K562 (cell line): ENCODE data around the gene CHD3. TPM values are rescaled to one million over a fixed set of nuclear protein-coding genes. Genes with fewer than 3 reads are reported as not detected.

Experiments used
- ATAC-seq: fragments of 200-7000 bp; cut with Tn5 transposase; 3 replicates; pipeline ENCODE4 v1.9.1; 2020; ENCODE audit warnings: moderate library complexity
- BruUV-seq: library from RNA; stranded (reverse); fragments of 400-500 nt; replicated peaks from 2 replicates; lab custom pipeline; 2021; lab: Mats Ljungman, UMichigan
- CTCF ChIA-PET: fragments of 300-600 bp; formaldehyde crosslinking; extraction: SDS; loops from one replicate; lab custom pipeline; 2021; ENCODE audit warnings: low intra/inter-chr PET ratio; lab: Yijun Ruan, JAX
- POLR2A ChIA-PET: fragments of 300-600, 350-650 bp; sonication (Branson Sonifier 250); formaldehyde crosslinking; extraction: SDS; loops from one replicate; lab custom pipeline; 2021; ENCODE audit warnings: antibody characterized with exemption, inconsistent platforms; lab: Yijun Ruan, JAX
- DNase-seq, 4 experiments: peaks; one replicate each; pipeline versions ENCODE4 v3.0.0 to v3.0.0-alpha.2; 2011 to 2018; ENCODE audit warnings: low spot score in 3 of 4, mixed read lengths in 3 of 4; ENCODE audit errors: extremely low read depth in 1 of 4
- FAIRE-seq: peaks from 2 replicates; lab custom pipeline; 2011; peaks lifted over from hg19 to GRCh38; lab: Jason Lieb, UNC
- H2AFZ ChIP-seq: 2 replicates; pipeline ENCODE4 v1.6.0; 2011; ENCODE audit warnings: low read depth, low read length, control low read depth, inconsistent platforms
- H3K27ac ChIP-seq: fragments of 200-600 bp; 3 replicates; pipeline ENCODE4 v1.8.0; 2011; ENCODE audit warnings: low read depth, mild to moderate bottlenecking, control low read depth, inconsistent platforms, low read length, moderate library complexity, mixed read lengths; ENCODE audit errors: extremely low read depth
- H3K27me3 ChIP-seq, 2 experiments: fragments of 300-600 bp in 1 of 2; 2 replicates in 1 of 2; 3 replicates in 1 of 2; pipeline versions ENCODE4 v1.6.0 to v1.8.0; 2011; ENCODE audit warnings: inconsistent platforms in 2 of 2, low read length in 2 of 2, mild to moderate bottlenecking in 1 of 2, mixed read lengths in 1 of 2, moderate library complexity in 1 of 2; ENCODE audit not compliant: control insufficient read depth in 2 of 2, insufficient read depth in 2 of 2
- H3K36me3 ChIP-seq: fragments of 300-600 bp; 3 replicates; pipeline ENCODE4 v1.8.0; 2011; ENCODE audit warnings: mild to moderate bottlenecking, low read length, inconsistent platforms; ENCODE audit not compliant: control insufficient read depth, insufficient read depth
- H3K4me1 ChIP-seq, 2 experiments: fragments of 200-600 bp in 1 of 2; replicated peaks in 1 of 2; 2 replicates in 1 of 2; 3 replicates in 1 of 2; pipeline versions ENCODE4 v1.5.1 to v1.8.0; 2011; ENCODE audit warnings: inconsistent platforms in 2 of 2, low read length in 2 of 2, mild to moderate bottlenecking in 1 of 2, mixed read lengths in 1 of 2, moderate library complexity in 1 of 2; ENCODE audit not compliant: control insufficient read depth in 2 of 2, insufficient read depth in 2 of 2
- H3K4me2 ChIP-seq: 2 replicates; pipeline ENCODE4 v1.6.1; 2011; ENCODE audit warnings: low read length, control low read depth, inconsistent platforms, mixed read lengths; ENCODE audit not compliant: insufficient read depth
- H3K4me3 ChIP-seq: fragments of 200-600 bp; sonication (generic), shearing (Covaris generic); 2 replicates; pipeline ENCODE4 v1.5.1; 2016; ENCODE audit warnings: control low read depth, inconsistent platforms
- H3K79me2 ChIP-seq: fragments of 200-600 bp; 3 replicates; pipeline ENCODE4 v1.8.0; 2011; ENCODE audit warnings: low read length, inconsistent platforms; ENCODE audit not compliant: control insufficient read depth, insufficient read depth
- H3K9ac ChIP-seq, 2 experiments: 2 replicates each; pipeline versions ENCODE4 v1.6.0 to v1.6.1; 2011; ENCODE audit warnings: low read depth in 2 of 2, low read length in 2 of 2, control low read depth in 1 of 2, inconsistent platforms in 1 of 2, mild to moderate bottlenecking in 1 of 2, mixed read lengths in 1 of 2; ENCODE audit not compliant: insufficient read depth in 1 of 2
- H3K9me1 ChIP-seq: one replicate; pipeline ENCODE4 v1.6.0; 2011; ENCODE audit warnings: inconsistent platforms, mild to moderate bottlenecking, low read length, moderate library complexity; ENCODE audit not compliant: control insufficient read depth, insufficient read depth
- H3K9me3 ChIP-seq: replicated peaks from 2 replicates; pipeline ENCODE4 v1.5.1; 2011; ENCODE audit warnings: low read depth, low read length, inconsistent platforms; ENCODE audit not compliant: control insufficient read depth, insufficient read depth
- H4K20me1 ChIP-seq: replicated peaks from 2 replicates; pipeline ENCODE4 v1.6.1; 2011; ENCODE audit warnings: low read length, inconsistent platforms, mixed read lengths; ENCODE audit not compliant: control insufficient read depth, insufficient read depth
- CLOCK ChIP-seq: fragments of 250-450 bp; sonication (Bioruptor Pico); IDR thresholded peaks from 2 replicates; pipeline ENCODE4 v1.4.0; 2020; ENCODE audit warnings: mild to moderate bottlenecking, moderate library complexity, borderline replicate concordance
- DIDO1 ChIP-seq: fragments of 450-650 bp; IDR thresholded peaks from 2 replicates; pipeline ENCODE4 v1.6.1; 2016; ENCODE audit warnings: low read depth, missing biosample characterization, missing genetic modification characterization
- ELF1 ChIP-seq: fragments of 200-800 bp; sonication (Bioruptor generic); IDR thresholded peaks from 2 replicates; pipeline ENCODE4 v1.6.1; 2016; ENCODE audit warnings: missing genetic modification characterization, missing compliant biosample characterization
- FOS ChIP-seq: IDR thresholded peaks from 3 replicates; pipeline ENCODE4 v1.6.1; 2011; ENCODE audit not compliant: insufficient read length; ENCODE audit errors: extremely low read depth
- FOXO4 ChIP-seq: fragments of 450-650 bp; formaldehyde crosslinking; IDR thresholded peaks from 2 replicates; pipeline ENCODE4 v1.4.0; 2020; ENCODE audit warnings: mild to moderate bottlenecking, moderate library complexity
- GTF3C2 ChIP-seq: IDR thresholded peaks from 3 replicates; pipeline ENCODE4 v1.6.1; 2011; ENCODE audit warnings: borderline replicate concordance, mild to moderate bottlenecking, moderate library complexity; ENCODE audit not compliant: insufficient read length; ENCODE audit errors: extremely low read depth
- NRF1 ChIP-seq, 2 experiments: fragments of 450-650 bp; IDR thresholded peaks in 1 of 2; conservative IDR thresholded peaks in 1 of 2; 2 replicates each; pipeline ENCODE4 v1.6.1; 2014; ENCODE audit warnings: mild to moderate bottlenecking in 2 of 2
- POLR2A ChIP-seq: fragments of 450-650 bp; conservative IDR thresholded peaks from 2 replicates; pipeline ENCODE4 v1.6.1; 2016
- SMARCB1 ChIP-seq: IDR thresholded peaks from 2 replicates; pipeline ENCODE4 v1.6.1; 2011; ENCODE audit warnings: improper control_type of control experiment, low read depth; ENCODE audit not compliant: insufficient read length
- SNIP1 ChIP-seq: fragments of 450-650 bp; IDR thresholded peaks from 2 replicates; pipeline ENCODE4 v1.7.1; 2017; ENCODE audit warnings: low read depth, mild to moderate bottlenecking
- TCFL5 ChIP-seq: fragments of 250-450 bp; sonication (Bioruptor Pico); conservative IDR thresholded peaks from 2 replicates; pipeline ENCODE4 v1.6.1; 2021; ENCODE audit warnings: mild to moderate bottlenecking, moderate library complexity, matching md5 sums
- ZKSCAN1 ChIP-seq: fragments of 150-350 bp; IDR thresholded peaks from 2 replicates; pipeline ENCODE4 v1.6.1; 2016; ENCODE audit warnings: low read depth, low read length
- ZNF3 ChIP-seq: fragments of 250-450 bp; sonication (Bioruptor Pico); IDR thresholded peaks from 2 replicates; pipeline ENCODE4 v1.5.0; 2021; ENCODE audit warnings: mild to moderate bottlenecking, moderate library complexity
- ZNF655 ChIP-seq: fragments of 250-450 bp; sonication (Bioruptor Pico); IDR thresholded peaks from 2 replicates; pipeline ENCODE4 v1.5.0; 2021
- ZNF668 ChIP-seq: fragments of 250-450 bp; sonication (Bioruptor Pico); IDR thresholded peaks from 2 replicates; pipeline ENCODE4 v1.8.0; 2022; ENCODE audit warnings: mild to moderate bottlenecking, inconsistent platforms
- ZNF830 ChIP-seq: fragments of 250-450 bp; sonication (Bioruptor Pico); IDR thresholded peaks from 2 replicates; pipeline ENCODE4 v1.5.0; 2021; ENCODE audit warnings: mild to moderate bottlenecking
- WGBS: fragments of 100-300 bp; shearing (Covaris generic); methylation state at CpG from one replicate; pipeline ENCODE4 v1.1.6; 2016; ENCODE audit warnings: low coverage, mixed read lengths; ENCODE audit not compliant: insufficient coverage; ENCODE audit errors: missing lambda C conversion rate; 5-methylcytosine and 5-hydroxymethylcytosine counted together
- in situ Hi-C: fragments of 300-500 bp; cut with MboI; formaldehyde crosslinking; loops from 4 replicates; pipeline ENCODE4 v1.15.0; 2018; ENCODE audit warnings: inconsistent platforms, mixed read lengths
- intact Hi-C: fragments of 100-400 bp; cut with micrococcal nuclease; formaldehyde crosslinking; loops from 2 replicates; pipeline ENCODE4 v1.14.2; 2022
- polyA plus RNA-seq, 8 experiments: library from polyadenylated mRNA; depleted of rRNA in 4 of 8; stranded (reverse) in 5 of 8; unstranded in 3 of 8; fragments of >200 nt; fragmentation: Nextera tagmentation in 2 of 8; fragmentation: Illumina TruSeq in 1 of 8; extraction: Ambion mirVana in 2 of 8; extraction: Trizol in 1 of 8; gene quantifications; 2 replicates each; pipeline versions ENCODE4 v1.2.1 to v1.2.3, GENCODE V29; 2011 to 2014; ENCODE audit warnings: inconsistent platforms in 1 of 8, missing spikeins in 1 of 8
- total RNA-seq, 7 experiments: library from RNA; depleted of rRNA in 6 of 7; stranded (reverse); fragments of >200 nt in 6 of 7; fragmentation: Illumina TruSeq in 2 of 7; extraction: Trizol in 2 of 7; gene quantifications; 2 replicates each; pipeline versions ENCODE4 v1.2.1 to v1.2.3, GENCODE V29; 2011 to 2021; ENCODE audit warnings: low replicate concordance in 1 of 7

Gene CHD3
- total and polyA plus RNA-seq, 9 of the 15 experiments (the other 6 are each of a cell fraction or from before 2014, with no cell fraction given), result 0.39 to 38.2 (median 21.2) TPM

- FAIRE-seq (no peak), DNase-seq (no peak), ATAC-seq (no peak)
- Histone ChIP-seq H3K36me3 (peaks cover 20% of the 10 kb centered on the region; the same call in 1 of the 3 replicates), H3K27me3 (no peaks in the 10 kb centered on the region), H3K27ac (no peak overlapping the region), H3K9me1 (no peaks in the 10 kb centered on the region), H2AFZ (no peak overlapping the region), H3K4me3 (no peak overlapping the region), H4K20me1 (no peaks in the 10 kb centered on the region), H3K9ac (no peak overlapping the region), H3K79me2 (no peaks in the 10 kb centered on the region; the same call in 2 of the 3 replicates), H3K4me2 (no peak overlapping the region), H3K4me1 (no peaks in the 10 kb centered on the region; a peak in 1 of 5 replicates), H3K9me3 (no peaks in the 10 kb centered on the region)
- WGBS, result 72% methylated on average over 3 of the region's 5 CpGs
- intact Hi-C loops (no loop called here), in situ Hi-C loops (no loop called here)
- ChIA-PET CTCF (no interaction called here), POLR2A (no interaction called here)
- BruUV-seq, result no TSS peak
- TF ChIP-seq DIDO1 (tag) (no peak), ZNF830 (CRISPR knock-in tag) (no peak), POLR2A (no peak), SNIP1 (no peak), SMARCB1 (no peak), GTF3C2 (no peak), NRF1 (conservative IDR thresholded peaks at IDR 0.05 in 1 of 2, IDR thresholded peaks at IDR 0.05 in 1 of 2) (no peak), ELF1 (tag) (no peak), CLOCK (CRISPR knock-in tag) (no peak), FOXO4 (CRISPR knock-in tag) (no peak), ZNF668 (CRISPR knock-in tag) (no peak), FOS (no peak), ZNF655 (no peak), ZNF3 (CRISPR knock-in tag) (no peak), TCFL5 (CRISPR knock-in tag) (no peak), ZKSCAN1 (no peak)
These were observed 20.7 kb upstream of the CHD3 start for GRCh38 chr17:7867881-7868329.
